ENCODE measurements around the gene NXPE1. TPM values are rescaled to one million over a fixed set of nuclear protein-coding genes. Genes with fewer than 3 reads are reported as not detected.
"Not testable (repeated sequence)": the region's sequence is repeated elsewhere in the genome, so short reads cannot be mapped to it uniquely, and the experiment has no call there.

Gene NXPE1
- total RNA-seq (2014; rRNA removed) (not detected in 2 replicates), Bru-seq, nascent RNA (not detected), BruChase-seq, experiment 1, labeled RNA remaining after a 6-hour chase (percentile 2 among the genes with signal in this experiment), BruChase-seq, experiment 2, labeled RNA remaining after a 2-hour chase (percentile 8 among the genes with signal in this experiment)
- long read RNA-seq = 0 reads

DNA sequence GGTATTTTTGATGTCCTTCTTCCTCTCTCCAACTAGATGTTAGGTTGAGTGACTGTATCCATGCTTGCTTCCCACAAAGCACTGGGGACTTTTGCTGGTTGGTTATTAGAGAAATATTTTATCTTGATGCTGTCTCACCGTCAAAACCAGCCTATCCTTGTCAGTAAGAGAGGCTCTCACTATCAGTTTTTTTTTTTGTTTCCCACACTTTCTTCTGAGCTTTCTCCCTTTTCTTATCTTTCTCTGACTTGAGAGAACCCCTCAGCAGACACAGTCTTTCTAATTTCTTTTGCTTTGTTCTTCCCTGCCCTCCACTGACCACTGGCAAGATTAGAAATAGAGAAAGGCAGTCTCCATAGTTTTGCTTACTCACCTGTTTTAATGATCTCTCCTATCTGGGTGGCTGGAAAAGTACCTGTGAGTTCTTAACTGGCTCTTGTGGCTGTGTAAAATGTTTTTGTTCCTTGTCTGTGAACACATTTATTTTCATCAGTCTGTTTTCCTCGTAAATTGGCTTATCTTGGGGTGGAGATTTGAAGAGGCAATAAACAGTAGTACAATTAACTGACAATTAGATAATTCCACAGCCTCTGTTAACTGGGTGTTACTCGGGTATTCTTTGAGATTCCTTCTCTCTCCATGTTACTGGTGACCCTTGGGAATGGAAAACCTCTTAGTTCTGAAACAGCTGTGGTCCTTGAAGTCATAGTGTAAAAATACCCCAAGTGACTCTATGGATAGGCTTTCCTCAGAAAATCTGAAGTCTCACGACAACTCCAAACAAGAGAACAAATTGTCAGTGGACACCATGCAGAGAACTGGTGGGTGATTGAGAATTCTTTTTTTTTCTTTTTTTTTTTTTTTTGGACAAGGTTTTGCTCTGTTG lies at the start of gene NXPE1:
NXPE1 (minus strand) TSS at position 457 of the 886 bp plus-strand sequence. CDS start 8,680 bp downstream, outside the sequence.
- no peak for TF ChIP-seq EZH2phosphoT487 (IDR thresholded peaks at IDR 0.05; ENCODE audit: borderline replicate concordance, low read length)
- TF ChIP-seq, protein P1, sequence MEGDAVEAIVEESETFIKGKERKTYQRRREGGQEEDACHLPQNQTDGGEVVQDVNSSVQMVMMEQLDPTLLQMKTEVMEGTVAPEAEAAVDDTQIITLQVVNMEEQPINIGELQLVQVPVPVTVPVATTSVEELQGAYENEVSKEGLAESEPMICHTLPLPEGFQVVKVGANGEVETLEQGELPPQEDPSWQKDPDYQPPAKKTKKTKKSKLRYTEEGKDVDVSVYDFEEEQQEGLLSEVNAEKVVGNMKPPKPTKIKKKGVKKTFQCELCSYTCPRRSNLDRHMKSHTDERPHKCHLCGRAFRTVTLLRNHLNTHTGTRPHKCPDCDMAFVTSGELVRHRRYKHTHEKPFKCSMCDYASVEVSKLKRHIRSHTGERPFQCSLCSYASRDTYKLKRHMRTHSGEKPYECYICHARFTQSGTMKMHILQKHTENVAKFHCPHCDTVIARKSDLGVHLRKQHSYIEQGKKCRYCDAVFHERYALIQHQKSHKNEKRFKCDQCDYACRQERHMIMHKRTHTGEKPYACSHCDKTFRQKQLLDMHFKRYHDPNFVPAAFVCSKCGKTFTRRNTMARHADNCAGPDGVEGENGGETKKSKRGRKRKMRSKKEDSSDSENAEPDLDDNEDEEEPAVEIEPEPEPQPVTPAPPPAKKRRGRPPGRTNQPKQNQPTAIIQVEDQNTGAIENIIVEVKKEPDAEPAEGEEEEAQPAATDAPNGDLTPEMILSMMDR (conservative IDR thresholded peaks at IDR 0.05; ENCODE audit: low read depth, low read length) = no peak
- TF ChIP-seq EZH2 (IDR thresholded peaks at IDR 0.05; ENCODE audit: low read length, unreplicated experiment) = no peak
- Histone ChIP-seq H3F3A (ENCODE audit: low read length, unreplicated experiment) (peaks cover 3% of the 10 kb centered on the region), H3K27me3 (ENCODE audit: low read length) (no peaks in the 10 kb centered on the region), H3K4me2 (ENCODE audit: low read length) (no peak within 1 kb of the TSS), H3K4me3 (ENCODE audit: low read length) (no peak within 1 kb of the TSS), H3K9me2 (replicated peaks; ENCODE audit: low read length) (no peaks in the 10 kb centered on the region), H3K4me1 (ENCODE audit: insufficient read depth, low read length) (peaks cover 18% of the 10 kb centered on the region), H3K9ac (ENCODE audit: low read length) (no peak within 1 kb of the TSS), H3K9me3 (ENCODE audit: low read length) (no peaks in the 10 kb centered on the region), H3K36me3 (ENCODE audit: low read depth, low read length) (no peaks in the 10 kb centered on the region), H2AFZ (ENCODE audit: low read length) (no peak within 1 kb of the TSS), H4K20me1 (ENCODE audit: low read length) (no peaks in the 10 kb centered on the region), H3K79me2 (ENCODE audit: low read length) (no peaks in the 10 kb centered on the region), H3K27ac (ENCODE audit: low read length) (no peak within 1 kb of the TSS)
- intact Hi-C loops (cut with micrococcal nuclease) = loop anchor here (5.0 kb wide), 1 partner anchor 157 kb away; the partner anchor contains the start of genes C11orf71 and RBM7
- DNase-seq (no peak), ATAC-seq (no peak)
- ChIA-PET POLR2A (ENCODE audit: unreplicated experiment) (no interaction called here), CTCF (no interaction called here)
- BruUV-seq (replicated peaks) = no TSS peak

DNA sequence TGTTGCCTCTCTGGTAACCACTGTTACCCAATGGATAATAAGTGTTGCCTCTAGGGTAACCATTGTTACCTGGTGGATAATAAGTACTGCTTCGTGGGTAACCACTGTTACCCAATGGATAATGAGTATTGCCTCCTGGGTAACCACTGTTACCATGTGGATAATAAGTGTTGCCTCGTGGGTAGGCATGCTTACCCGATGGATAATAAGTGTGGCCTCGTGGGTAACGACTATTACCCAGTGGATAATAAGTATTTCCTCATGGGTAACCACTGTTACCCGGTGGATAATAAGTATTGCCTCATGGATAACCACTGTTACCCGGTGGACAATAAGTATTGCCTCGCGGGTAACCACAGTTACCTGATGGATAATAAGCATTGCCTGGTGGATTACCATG lies 49.7 kb upstream of the NXPE1 start:
- ChIA-PET CTCF (no interaction called here), POLR2A (ENCODE audit: unreplicated experiment) (no interaction called here)
- H3F3A ChIP-seq (ENCODE audit: low read length, unreplicated experiment) = no peaks in the 10 kb centered on the region
- H3K9me3 ChIP-seq (ENCODE audit: low read length) = no peaks in the 10 kb centered on the region; the same call in 1 of the 2 replicates
- intact Hi-C loops (cut with micrococcal nuclease) = no loop called here
- no peak for DNase-seq
- H4K20me1 ChIP-seq (ENCODE audit: low read length) = no peaks in the 10 kb centered on the region
- H3K79me2 ChIP-seq (ENCODE audit: low read length) = no peaks in the 10 kb centered on the region
- H3K4me3 ChIP-seq (ENCODE audit: low read length) = no peak overlapping the region
- H3K36me3 ChIP-seq (ENCODE audit: low read depth, low read length) = no peaks in the 10 kb centered on the region
- H3K27ac ChIP-seq (ENCODE audit: low read length) = no peak overlapping the region
- no peak for ATAC-seq
- no peaks in the 10 kb centered on the region for H3K9me2 ChIP-seq (replicated peaks; ENCODE audit: low read length)
- TF ChIP-seq, protein P1 (conservative IDR thresholded peaks at IDR 0.05; ENCODE audit: low read depth, low read length) = no peak
- TF ChIP-seq EZH2phosphoT487 (IDR thresholded peaks at IDR 0.05; ENCODE audit: borderline replicate concordance, low read length) (no peak), EZH2 (IDR thresholded peaks at IDR 0.05; ENCODE audit: low read length, unreplicated experiment) (no peak)
- no peak overlapping the region for H2AFZ ChIP-seq (ENCODE audit: low read length)
- no peaks in the 10 kb centered on the region for H3K4me1 ChIP-seq (ENCODE audit: insufficient read depth, low read length)
- no peak overlapping the region for H3K4me2 ChIP-seq (ENCODE audit: low read length)
- H3K9ac ChIP-seq (ENCODE audit: low read length) = no peak overlapping the region
- no peaks in the 10 kb centered on the region for H3K27me3 ChIP-seq (ENCODE audit: low read length)
- no TSS peak for BruUV-seq (replicated peaks)

DNA sequence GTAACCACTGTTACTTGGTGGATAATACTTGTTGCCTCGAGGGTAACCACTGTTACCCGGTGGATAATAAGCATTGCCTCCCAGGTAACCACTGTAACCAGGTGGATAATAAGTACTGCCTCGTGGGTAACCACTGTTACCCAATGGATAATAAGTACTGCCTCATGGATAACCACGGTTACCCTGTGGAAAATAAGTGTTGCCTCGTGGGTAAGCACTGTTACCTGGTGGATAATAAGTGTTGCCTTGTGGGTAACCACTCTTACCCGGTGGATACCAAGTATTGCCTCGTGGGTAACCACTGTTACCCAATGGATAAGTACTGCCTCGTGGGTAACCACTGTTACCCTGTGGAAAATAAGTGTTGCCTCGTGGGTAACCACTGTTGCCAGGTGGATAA lies 48.9 kb upstream of the NXPE1 start:
- ATAC-seq; POLR2A ChIA-PET (ENCODE audit: unreplicated experiment); H3K9me3 ChIP-seq (ENCODE audit: low read length); H3K27ac ChIP-seq (ENCODE audit: low read length); intact Hi-C loops (cut with micrococcal nuclease); H3K4me1 ChIP-seq (ENCODE audit: insufficient read depth, low read length); H3K4me2 ChIP-seq (ENCODE audit: low read length); H3K36me3 ChIP-seq (ENCODE audit: low read depth, low read length); H3K9ac ChIP-seq (ENCODE audit: low read length); H3K79me2 ChIP-seq (ENCODE audit: low read length); H3K27me3 ChIP-seq (ENCODE audit: low read length); H3K9me2 ChIP-seq (replicated peaks; ENCODE audit: low read length); BruUV-seq (replicated peaks); DNase-seq; CTCF ChIA-PET; H2AFZ ChIP-seq (ENCODE audit: low read length); H3K4me3 ChIP-seq (ENCODE audit: low read length); H4K20me1 ChIP-seq (ENCODE audit: low read length); H3F3A ChIP-seq (ENCODE audit: low read length, unreplicated experiment): not testable (repeated sequence)
